ENCODE data around the gene JAKMIP1.

Gene JAKMIP1

DNA sequence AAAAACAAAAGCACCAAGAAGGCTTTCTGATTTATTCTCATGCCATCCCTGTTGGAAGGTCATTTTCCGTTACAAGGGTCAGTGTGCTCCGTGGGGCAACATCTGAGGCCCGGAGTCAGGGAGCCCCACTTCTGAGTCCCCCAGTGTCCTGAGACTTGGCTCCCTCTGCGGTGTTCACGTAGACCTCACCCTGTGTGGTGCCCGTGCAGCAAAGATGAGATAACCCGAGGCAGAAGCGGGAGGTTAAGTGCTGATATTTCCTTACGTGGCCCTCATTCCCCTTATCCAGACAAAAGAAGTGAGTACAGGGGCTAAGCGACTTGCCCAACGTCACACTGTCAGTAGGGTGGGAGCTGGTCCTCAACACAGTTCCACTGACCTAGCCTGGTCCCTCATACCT, 3.5 kb downstream of the JAKMIP1 start:
- no peak for TF ChIP-seq EZH2phosphoT487 (IDR thresholded peaks at IDR 0.05; ENCODE audit: borderline replicate concordance, low read length)
- TF ChIP-seq, protein P1, sequence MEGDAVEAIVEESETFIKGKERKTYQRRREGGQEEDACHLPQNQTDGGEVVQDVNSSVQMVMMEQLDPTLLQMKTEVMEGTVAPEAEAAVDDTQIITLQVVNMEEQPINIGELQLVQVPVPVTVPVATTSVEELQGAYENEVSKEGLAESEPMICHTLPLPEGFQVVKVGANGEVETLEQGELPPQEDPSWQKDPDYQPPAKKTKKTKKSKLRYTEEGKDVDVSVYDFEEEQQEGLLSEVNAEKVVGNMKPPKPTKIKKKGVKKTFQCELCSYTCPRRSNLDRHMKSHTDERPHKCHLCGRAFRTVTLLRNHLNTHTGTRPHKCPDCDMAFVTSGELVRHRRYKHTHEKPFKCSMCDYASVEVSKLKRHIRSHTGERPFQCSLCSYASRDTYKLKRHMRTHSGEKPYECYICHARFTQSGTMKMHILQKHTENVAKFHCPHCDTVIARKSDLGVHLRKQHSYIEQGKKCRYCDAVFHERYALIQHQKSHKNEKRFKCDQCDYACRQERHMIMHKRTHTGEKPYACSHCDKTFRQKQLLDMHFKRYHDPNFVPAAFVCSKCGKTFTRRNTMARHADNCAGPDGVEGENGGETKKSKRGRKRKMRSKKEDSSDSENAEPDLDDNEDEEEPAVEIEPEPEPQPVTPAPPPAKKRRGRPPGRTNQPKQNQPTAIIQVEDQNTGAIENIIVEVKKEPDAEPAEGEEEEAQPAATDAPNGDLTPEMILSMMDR (IDR thresholded peaks at IDR 0.05; ENCODE audit: low read depth, low read length, poor library complexity, severe bottlenecking) = no peak
- Histone ChIP-seq H3K27me3 (ENCODE audit: control insufficient read depth, low read length) (peaks cover 3% of the 10 kb centered on the region; the same call in 1 of the 2 replicates), H3K9me3 (ENCODE audit: control insufficient read depth, insufficient read depth, low read length) (peaks cover 9% of the 10 kb centered on the region; the same call in 1 of the 2 replicates), H3K4me3 (ENCODE audit: low read length) (no peak overlapping the region), H3K9me2 (replicated peaks; ENCODE audit: control insufficient read depth, low read length) (no peaks in the 10 kb centered on the region), H3K27ac (ENCODE audit: low read depth, low read length) (no peak overlapping the region), H4K20me1 (ENCODE audit: control insufficient read depth, insufficient read depth, low read depth, low read length) (no peaks in the 10 kb centered on the region), H3K4me1 (ENCODE audit: control insufficient read depth, low read length) (peaks cover 5% of the 10 kb centered on the region), H3K79me2 (ENCODE audit: control insufficient read depth, low read length) (no peaks in the 10 kb centered on the region), H3K4me2 (ENCODE audit: low read length) (no peak overlapping the region), H3K36me3 (ENCODE audit: control insufficient read depth, low read length) (no peaks in the 10 kb centered on the region), H3F3A (ENCODE audit: control insufficient read depth, insufficient read depth) (no peaks in the 10 kb centered on the region)

DNA sequence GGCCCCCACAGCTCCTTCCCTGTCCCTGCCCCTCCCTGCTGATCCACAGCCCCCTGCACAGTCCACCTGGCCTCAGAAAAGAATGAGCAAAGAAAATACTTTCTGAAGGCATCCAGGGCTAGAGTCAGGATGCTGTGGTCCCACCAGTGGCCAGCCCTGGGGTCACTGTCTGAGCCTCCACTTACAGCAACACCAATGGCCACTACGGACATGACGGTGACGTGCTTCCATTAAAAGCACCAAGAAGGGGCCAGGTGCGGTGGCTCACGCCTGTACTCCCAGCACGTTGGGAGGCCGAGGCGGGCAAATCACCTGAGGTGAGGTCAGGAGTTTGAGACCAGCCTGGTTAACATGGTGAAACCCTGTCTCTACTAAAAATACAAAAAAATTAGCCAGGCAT, 4.0 kb downstream of the JAKMIP1 start:
- H3K27ac ChIP-seq (ENCODE audit: low read depth, low read length) = no peak overlapping the region
- no peaks in the 10 kb centered on the region for H3K9me2 ChIP-seq (replicated peaks; ENCODE audit: control insufficient read depth, low read length)
- no peaks in the 10 kb centered on the region for H3F3A ChIP-seq (ENCODE audit: control insufficient read depth, insufficient read depth)
- H3K36me3 ChIP-seq (ENCODE audit: control insufficient read depth, low read length) = no peaks in the 10 kb centered on the region
- TF ChIP-seq EZH2phosphoT487 (IDR thresholded peaks at IDR 0.05; ENCODE audit: borderline replicate concordance, low read length) = no peak
- TF ChIP-seq, protein P1 (IDR thresholded peaks at IDR 0.05; ENCODE audit: low read depth, low read length, poor library complexity, severe bottlenecking) = no peak
- peaks cover 3% of the 10 kb centered on the region; the same call in 1 of the 2 replicates for H3K27me3 ChIP-seq (ENCODE audit: control insufficient read depth, low read length)
- peaks cover 4% of the 10 kb centered on the region; the same call in 1 of the 2 replicates for H3K9me3 ChIP-seq (ENCODE audit: control insufficient read depth, insufficient read depth, low read length)
- H3K4me2 ChIP-seq (ENCODE audit: low read length) = no peak overlapping the region
- H4K20me1 ChIP-seq (ENCODE audit: control insufficient read depth, insufficient read depth, low read depth, low read length) = no peaks in the 10 kb centered on the region
- no peak overlapping the region for H3K4me3 ChIP-seq (ENCODE audit: low read length)
- no peaks in the 10 kb centered on the region for H3K4me1 ChIP-seq (ENCODE audit: control insufficient read depth, low read length)
- no peaks in the 10 kb centered on the region for H3K79me2 ChIP-seq (ENCODE audit: control insufficient read depth, low read length)

DNA sequence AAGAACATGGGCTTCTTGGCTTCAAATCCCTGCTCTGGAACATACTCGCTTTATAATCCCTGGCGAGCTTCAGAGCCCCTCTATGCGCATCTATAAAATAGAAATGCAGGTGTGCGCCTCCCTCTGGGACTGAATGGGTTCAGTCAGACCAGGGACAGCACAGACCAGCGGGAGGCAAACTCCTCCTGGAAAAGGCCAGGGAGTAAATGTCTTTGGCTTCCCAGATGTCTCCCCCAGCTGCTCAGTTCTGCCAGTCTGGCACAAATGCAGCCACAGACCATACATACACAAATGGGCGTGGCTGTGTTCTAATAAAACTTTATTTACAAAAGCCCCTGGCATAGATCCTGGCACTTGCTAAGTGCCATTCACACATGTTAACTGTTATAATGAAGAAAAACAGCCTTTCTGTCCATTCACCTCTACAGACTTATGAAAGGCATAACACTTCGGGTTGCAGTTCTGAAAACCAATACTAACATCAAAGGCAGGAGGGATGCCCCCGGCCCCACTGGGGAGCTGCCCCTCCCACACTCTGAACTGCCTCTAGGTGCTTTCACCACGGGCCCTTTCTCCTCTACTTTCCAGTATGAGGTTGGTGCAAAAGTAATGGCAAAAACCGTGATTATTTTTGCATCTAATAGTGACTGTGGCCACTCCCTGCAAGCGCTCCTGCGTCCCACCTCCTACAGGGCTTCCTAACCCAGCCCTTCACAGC, 4.6 kb downstream of the JAKMIP1 start:
- Histone ChIP-seq H3F3A (ENCODE audit: control insufficient read depth, insufficient read depth) (no peaks in the 10 kb centered on the region), H3K27ac (ENCODE audit: low read depth, low read length) (no peak overlapping the region), H3K27me3 (ENCODE audit: control insufficient read depth, low read length) (peaks cover 3% of the 10 kb centered on the region; the same call in 1 of the 2 replicates), H3K4me2 (ENCODE audit: low read length) (no peak overlapping the region), H4K20me1 (ENCODE audit: control insufficient read depth, insufficient read depth, low read depth, low read length) (no peaks in the 10 kb centered on the region), H3K79me2 (ENCODE audit: control insufficient read depth, low read length) (no peaks in the 10 kb centered on the region), H3K36me3 (ENCODE audit: control insufficient read depth, low read length) (no peaks in the 10 kb centered on the region), H3K9me2 (replicated peaks; ENCODE audit: control insufficient read depth, low read length) (no peaks in the 10 kb centered on the region), H3K4me1 (ENCODE audit: control insufficient read depth, low read length) (no peaks in the 10 kb centered on the region), H3K4me3 (ENCODE audit: low read length) (no peak overlapping the region), H3K9me3 (ENCODE audit: control insufficient read depth, insufficient read depth, low read length) (no peaks in the 10 kb centered on the region)
- no peak for TF ChIP-seq EZH2phosphoT487 (IDR thresholded peaks at IDR 0.05; ENCODE audit: borderline replicate concordance, low read length)
- TF ChIP-seq, protein P1 (IDR thresholded peaks at IDR 0.05; ENCODE audit: low read depth, low read length, poor library complexity, severe bottlenecking) = no peak
